ES-I3 (cell line): ENCODE measurements around the gene RELB.
A peak's percentile ranks its signal among the peaks of the same experiment; 100 is the strongest.
"Not testable (repeated sequence)": the region's sequence is repeated elsewhere in the genome, so short reads cannot be mapped to it uniquely, and the experiment has no call there.

ENCODE experiments used
- H3K36me3 ChIP-seq: 2 replicates; pipeline ENCODE4 v1.6.1; 2013; ENCODE audit warnings: mild to moderate bottlenecking, low read length, control low read depth, moderate library complexity; ENCODE audit not compliant: insufficient read depth
- H3K4me1 ChIP-seq: 2 replicates; pipeline ENCODE4 v1.6.1; 2013; ENCODE audit warnings: mild to moderate bottlenecking, control low read depth, low read length; ENCODE audit not compliant: insufficient read depth
- H3K9ac ChIP-seq: 2 replicates; pipeline ENCODE4 v1.6.1; 2013; ENCODE audit warnings: low read depth, mild to moderate bottlenecking, low read length, moderate library complexity
- H3K9me3 ChIP-seq: 2 replicates; pipeline ENCODE4 v1.6.1; 2013; ENCODE audit warnings: mild to moderate bottlenecking, low read length, moderate library complexity; ENCODE audit not compliant: control insufficient read depth, insufficient read depth

The RELB gene

GRCh38 chr19:45001087-45001739 lies at the start of gene RELB:
Gene RELB, plus strand, starts transcription at chr19:45001464. Its CDS starts 116 bp downstream, at chr19:45001580.
- Histone ChIP-seq H3K9ac (peak within 1 kb of the TSS; percentile 84), H3K36me3 (no peaks in the 10 kb centered on the region), H3K4me1 (no peaks in the 10 kb centered on the region), H3K9me3 (no peaks in the 10 kb centered on the region)

GRCh38 chr19:44954278-44954648 lies 47.0 kb upstream of the RELB start:
- Histone ChIP-seq H3K4me1 (peaks cover 13% of the 10 kb centered on the region; the same call in 1 of the 2 replicates), H3K9me3 (no peaks in the 10 kb centered on the region), H3K36me3 (no peaks in the 10 kb centered on the region; the same call in 1 of the 2 replicates), H3K9ac (peak overlapping the region; percentile 83)

- Histone ChIP-seq H3K9ac (peak within 1 kb of the TSS; percentile 83), H3K4me1 (peaks cover 13% of the 10 kb centered on the region; the same call in 1 of the 2 replicates), H3K36me3 (no peaks in the 10 kb centered on the region; the same call in 1 of the 2 replicates), H3K9me3 (no peaks in the 10 kb centered on the region)
Measured at GRCh38 chr19:44954649-44955504, 46.4 kb upstream of the RELB start, which contains the start of gene CLPTM1. Gene CLPTM1, plus strand, starts transcription at chr19:44955380. Its CDS starts 16 bp downstream, at chr19:44955396.

GRCh38 chr19:44955505-44956439 lies 45.5 kb upstream of the RELB start:
- H3K4me1 ChIP-seq: peaks cover 13% of the 10 kb centered on the region; the same call in 1 of the 2 replicates
- H3K9me3 ChIP-seq: no peaks in the 10 kb centered on the region
- peak overlapping the region; percentile 83 for H3K9ac ChIP-seq
- no peaks in the 10 kb centered on the region for H3K36me3 ChIP-seq

GRCh38 chr19:44957526-44957925 lies 43.7 kb upstream of the RELB start:
- H3K36me3 ChIP-seq: no peaks in the 10 kb centered on the region
- H3K9me3 ChIP-seq: no peaks in the 10 kb centered on the region
- peaks cover 13% of the 10 kb centered on the region; the same call in 1 of the 2 replicates for H3K4me1 ChIP-seq
- H3K9ac ChIP-seq: no peak overlapping the region

GRCh38 chr19:44958090-44958489 lies 43.2 kb upstream of the RELB start:
- Histone ChIP-seq H3K9me3 (no peaks in the 10 kb centered on the region), H3K9ac (no peak overlapping the region), H3K4me1 (peaks cover 13% of the 10 kb centered on the region; the same call in 1 of the 2 replicates), H3K36me3 (no peaks in the 10 kb centered on the region)

GRCh38 chr19:44959691-44960090 lies 41.6 kb upstream of the RELB start:
- H3K9me3 ChIP-seq: no peaks in the 10 kb centered on the region
- no peak overlapping the region for H3K9ac ChIP-seq
- H3K36me3 ChIP-seq: no peaks in the 10 kb centered on the region
- peaks cover 13% of the 10 kb centered on the region; the same call in 1 of the 2 replicates for H3K4me1 ChIP-seq

- Histone ChIP-seq H3K4me1 (peaks cover 12% of the 10 kb centered on the region; the same call in 1 of the 2 replicates), H3K9ac (no peak overlapping the region), H3K9me3 (no peaks in the 10 kb centered on the region), H3K36me3 (no peaks in the 10 kb centered on the region)
Measured at GRCh38 chr19:44960906-44961728, 40.1 kb upstream of the RELB start.

- H3K9me3 ChIP-seq: no peaks in the 10 kb centered on the region
- H3K4me1 ChIP-seq: peaks cover 5% of the 10 kb centered on the region; the same call in 1 of the 2 replicates
- H3K9ac ChIP-seq: no peak overlapping the region
- H3K36me3 ChIP-seq: no peaks in the 10 kb centered on the region
Measured at GRCh38 chr19:44961821-44962220, 39.4 kb upstream of the RELB start.

- Histone ChIP-seq H3K36me3 (peaks cover 1% of the 10 kb centered on the region), H3K4me1 (no peaks in the 10 kb centered on the region), H3K9ac (no peak overlapping the region), H3K9me3 (no peaks in the 10 kb centered on the region)
Measured at GRCh38 chr19:44968118-44968517, 33.1 kb upstream of the RELB start.

- Histone ChIP-seq H3K9ac (no peak overlapping the region), H3K4me1 (no peaks in the 10 kb centered on the region), H3K9me3 (no peaks in the 10 kb centered on the region), H3K36me3 (peaks cover 3% of the 10 kb centered on the region)
Measured at GRCh38 chr19:44968670-44969069, 32.6 kb upstream of the RELB start.

- Histone ChIP-seq H3K9me3 (no peaks in the 10 kb centered on the region), H3K4me1 (no peaks in the 10 kb centered on the region), H3K36me3 (peaks cover 3% of the 10 kb centered on the region), H3K9ac (no peak overlapping the region)
Measured at GRCh38 chr19:44969437-44969836, 31.8 kb upstream of the RELB start.

GRCh38 chr19:44971451-44971850 lies 29.8 kb upstream of the RELB start:
- not testable (repeated sequence) for H3K4me1 ChIP-seq, H3K9me3 ChIP-seq, H3K9ac ChIP-seq
- H3K36me3 ChIP-seq: peaks cover 12% of the 10 kb centered on the region
